AG08395 (cell line): Measurements from ENCODE around the gene HHLA2.
A peak's percentile ranks its signal among the peaks of the same experiment; 100 is the strongest.

Experiments
- DNase-seq: peaks from one replicate; pipeline ENCODE4 v3.0.0; 2012; ENCODE audit warnings: mixed read lengths, low spot score

HHLA2 gene

GRCh38 chr3:108393128-108393900 is 97.0 kb downstream of the HHLA2 start:
- DNase-seq = no peak

- no peak for DNase-seq
Observed at GRCh38 chr3:108394016-108394415, 97.7 kb downstream of the HHLA2 start.

- DNase-seq = no peak
Observed at GRCh38 chr3:108394563-108394962, 98.2 kb downstream of the HHLA2 start.

GRCh38 chr3:108396336-108396735 is 100.0 kb downstream of the HHLA2 start:
- no peak for DNase-seq

GRCh38 chr3:108398510-108398909 is 102.2 kb downstream of the HHLA2 start:
- DNase-seq = no peak

GRCh38 chr3:108401836-108402235 is 105.5 kb downstream of the HHLA2 start:
- DNase-seq = no peak

- no peak for DNase-seq
Observed at GRCh38 chr3:108403198-108403597, 106.8 kb downstream of the HHLA2 start.

- no peak for DNase-seq
Observed at GRCh38 chr3:108403686-108404345, 107.5 kb downstream of the HHLA2 start.

GRCh38 chr3:108404368-108404767 is 108.0 kb downstream of the HHLA2 start:
- no peak for DNase-seq

GRCh38 chr3:108406063-108406660 is 109.8 kb downstream of the HHLA2 start:
- no peak for DNase-seq

- peak; percentile 56 for DNase-seq
Observed at GRCh38 chr3:108406661-108407206, 110.4 kb downstream of the HHLA2 start.

- DNase-seq = no peak
Observed at GRCh38 chr3:108407886-108408285, 111.5 kb downstream of the HHLA2 start.

GRCh38 chr3:108408883-108409799 is 112.8 kb downstream of the HHLA2 start:
- DNase-seq = no peak

GRCh38 chr3:108409800-108410178 is 113.4 kb downstream of the HHLA2 start:
- DNase-seq = no peak

- no peak for DNase-seq
Observed at GRCh38 chr3:108410531-108410984, 114.2 kb downstream of the HHLA2 start.

GRCh38 chr3:108412121-108412750 is 115.9 kb downstream of the HHLA2 start:
- DNase-seq = no peak

- peak; percentile 16 for DNase-seq
Observed at GRCh38 chr3:108414007-108414406, 117.7 kb downstream of the HHLA2 start.

- no peak for DNase-seq
Observed at GRCh38 chr3:108415661-108416060, 119.3 kb downstream of the HHLA2 start.

GRCh38 chr3:108416111-108416869 is 119.9 kb downstream of the HHLA2 start:
- DNase-seq = no peak

GRCh38 chr3:108420926-108421325 is 124.6 kb downstream of the HHLA2 start:
- DNase-seq = peak; percentile 34
